ENCODE data around the gene RMRP.

Gene RMRP

GRCh38 chr9:35609001-35609819, 48.6 kb downstream of the RMRP start:
- no peak for DNase-seq

GRCh38 chr9:35608221-35608620, 49.6 kb downstream of the RMRP start:
- no peak for DNase-seq

All from NCI-H187 (cell line).